Endothelial cell of umbilical vein (primary cell): Measurements from ENCODE around the gene NTN1. TPM values are rescaled to one million over a fixed set of nuclear protein-coding genes. Genes with fewer than 3 reads are reported as not detected.

Source experiments
- BruUV-seq: library from RNA; stranded (reverse); fragments of 400-500 nt; replicated peaks from 2 replicates; lab custom pipeline; 2021; lab: Mats Ljungman, UMichigan
- CTCF ChIA-PET: fragments of 300-600, 350-600 bp; sonication (Branson Sonifier 250); formaldehyde crosslinking; loops from one replicate; lab custom pipeline; 2021; ENCODE audit warnings: antibody characterized with exemption, inconsistent platforms; lab: Charles Lee
- POLR2A ChIA-PET: fragments of 300-600, 350-600 bp; sonication (Branson Sonifier 250); formaldehyde crosslinking; loops from one replicate; lab custom pipeline; 2021; ENCODE audit warnings: antibody characterized with exemption, inconsistent platforms; lab: Charles Lee
- DNase-seq: peaks from one replicate; pipeline ENCODE4 v3.0.0-alpha.2; 2011; ENCODE audit warnings: low read depth, low spot score
- FAIRE-seq: peaks from 2 replicates; lab custom pipeline; 2011; peaks lifted over from hg19 to GRCh38; lab: Jason Lieb, UNC
- H2AFZ ChIP-seq: 2 replicates; pipeline ENCODE4 v1.6.0; 2012; ENCODE audit warnings: low read depth, low read length, control low read depth, inconsistent platforms
- H3K27ac ChIP-seq: 2 replicates; pipeline ENCODE4 v1.5.1; 2011; ENCODE audit warnings: low read depth, mild to moderate bottlenecking, control low read depth, low read length, moderate library complexity; ENCODE audit not compliant: insufficient read depth
- H3K27me3 ChIP-seq, 2 experiments: 2 replicates each; pipeline versions ENCODE4 v1.6.0 to v1.6.1; 2011; ENCODE audit warnings: low read length in 2 of 2, mixed read lengths in 1 of 2; ENCODE audit not compliant: control insufficient read depth in 2 of 2, insufficient read depth in 2 of 2
- H3K36me3 ChIP-seq, 2 experiments: 2 replicates in 1 of 2; 3 replicates in 1 of 2; pipeline ENCODE4 v1.5.1; 2011; ENCODE audit warnings: low read length in 2 of 2, mild to moderate bottlenecking in 1 of 2, moderate library complexity in 1 of 2; ENCODE audit not compliant: control insufficient read depth in 2 of 2, insufficient read depth in 2 of 2; ENCODE audit errors: extremely low read depth in 1 of 2
- H3K4me1 ChIP-seq: 3 replicates; pipeline ENCODE4 v1.5.1; 2011; ENCODE audit warnings: mild to moderate bottlenecking, low read length; ENCODE audit not compliant: control insufficient read depth, insufficient read depth; ENCODE audit errors: extremely low read depth
- H3K4me2 ChIP-seq: 2 replicates; pipeline ENCODE4 v1.6.1; 2011; ENCODE audit warnings: low read length, control low read depth, mixed read lengths; ENCODE audit not compliant: insufficient read depth
- H3K4me3 ChIP-seq, 3 experiments: fragments of 200-600 bp in 1 of 3; sonication (generic), shearing (Covaris generic) in 1 of 3; replicated peaks in 1 of 3; 2 replicates each; pipeline ENCODE4 v1.5.1; 2011 to 2016; ENCODE audit warnings: control low read depth in 3 of 3, low read length in 3 of 3, mild to moderate bottlenecking in 2 of 3, inconsistent platforms in 1 of 3, low read depth in 1 of 3, moderate library complexity in 1 of 3; ENCODE audit not compliant: insufficient read depth in 1 of 3
- H3K79me2 ChIP-seq: 2 replicates; pipeline ENCODE4 v1.6.0; 2012; ENCODE audit warnings: low read length, inconsistent platforms; ENCODE audit not compliant: control insufficient read depth, insufficient read depth
- H3K9ac ChIP-seq: replicated peaks from 2 replicates; pipeline ENCODE3; 2011; ENCODE audit warnings: low read length, control low read depth; ENCODE audit not compliant: insufficient read depth; ENCODE audit errors: extremely low read depth
- H3K9me1 ChIP-seq: replicated peaks from 3 replicates; pipeline ENCODE4 v1.6.0; 2011; ENCODE audit warnings: mild to moderate bottlenecking, low read length; ENCODE audit not compliant: control insufficient read depth, insufficient read depth; ENCODE audit errors: extremely low read depth
- H3K9me3 ChIP-seq: replicated peaks from 2 replicates; pipeline ENCODE4 v1.5.1; 2012; ENCODE audit warnings: low read length, inconsistent platforms; ENCODE audit not compliant: control insufficient read depth, insufficient read depth
- H4K20me1 ChIP-seq: replicated peaks from 2 replicates; pipeline ENCODE3; 2011; ENCODE audit warnings: mild to moderate bottlenecking, low read length; ENCODE audit not compliant: control insufficient read depth, insufficient read depth; ENCODE audit errors: extremely low read depth
- EZH2 ChIP-seq: IDR thresholded peaks from 2 replicates; pipeline ENCODE4 v1.6.1; 2012; ENCODE audit warnings: borderline replicate concordance, low read depth, mild to moderate bottlenecking, moderate library complexity, low read length, inconsistent platforms; ENCODE audit not compliant: severe bottlenecking
- FOS ChIP-seq: IDR thresholded peaks from 2 replicates; pipeline ENCODE4 v1.6.1; 2011; ENCODE audit warnings: mild to moderate bottlenecking, low read length, moderate library complexity, borderline replicate concordance; ENCODE audit not compliant: insufficient read depth
- GATA2 ChIP-seq: IDR thresholded peaks from 2 replicates; pipeline ENCODE4 v1.7.0; 2011; ENCODE audit warnings: low read depth, mild to moderate bottlenecking, moderate library complexity, mixed read lengths, low read length; ENCODE audit not compliant: insufficient read length, insufficient read depth
- JUN ChIP-seq: IDR thresholded peaks from 2 replicates; pipeline ENCODE4 v1.6.1; 2011; ENCODE audit warnings: borderline replicate concordance, low read depth; ENCODE audit not compliant: insufficient read length, insufficient read depth
- MYC ChIP-seq: IDR thresholded peaks from one replicate; pipeline ENCODE4 v1.6.1; 2011; ENCODE audit warnings: mild to moderate bottlenecking, low read depth, low read length
- POLR2A ChIP-seq: IDR thresholded peaks from 2 replicates; pipeline ENCODE4 v1.6.1; 2012; ENCODE audit warnings: low read depth, mild to moderate bottlenecking, control low read depth, low read length
- POLR2AphosphoS5 ChIP-seq: IDR thresholded peaks from 2 replicates; pipeline ENCODE4 v1.6.1; 2012; ENCODE audit warnings: low read depth, mild to moderate bottlenecking, control low read depth, low read length, moderate library complexity; ENCODE audit not compliant: insufficient read depth
- dilution Hi-C: fragments of 300-500 bp; cut with MboI; formaldehyde crosslinking; loops from one replicate; pipeline ENCODE4 v1.15.0; 2019; ENCODE audit warnings: low sequenced_read_pairs; ENCODE audit not compliant: extremely low pct_ligation_motif_present
- intact Hi-C: fragments of 100-400 bp; cut with micrococcal nuclease; formaldehyde crosslinking; loops from one replicate; pipeline ENCODE4 v1.10.0; 2022
- polyA plus RNA-seq, 4 experiments: library from polyadenylated mRNA; depleted of rRNA in 3 of 4; stranded (reverse) in 3 of 4; unstranded in 1 of 4; fragments of >200 nt; gene quantifications; 2 replicates each; pipeline versions ENCODE4 v1.2.1 to v1.2.3, GENCODE V29; 2011 to 2012; ENCODE audit warnings: missing spikeins in 1 of 4
- total RNA-seq: library from RNA; stranded (reverse); gene quantifications from 2 replicates; pipeline ENCODE4 v1.2.3, GENCODE V29; 2021
- TF ChIP-seq, protein P1 (sequence below): IDR thresholded peaks from 2 replicates; pipeline ENCODE4 v1.6.1; 2011; ENCODE audit not compliant: insufficient read depth, insufficient read length
- TF ChIP-seq, protein P2 (sequence below), 2 donors: IDR thresholded peaks; 1 replicate in 1 of 2; 2 replicates in 1 of 2; pipeline ENCODE4 v1.5.1; 2011; ENCODE audit warnings: low read length in 2 of 2, mild to moderate bottlenecking in 2 of 2, moderate library complexity in 2 of 2, control low read depth in 1 of 2, inconsistent platforms in 1 of 2, low read depth in 1 of 2; ENCODE audit not compliant: insufficient read depth in 1 of 2; ENCODE audit errors: extremely low read depth in 1 of 2

The NTN1 gene
- total and polyA plus RNA-seq, 2 donors (not counting 3 experiments of a cell fraction or from before 2014, with no cell fraction given): 0.10 to 0.18 TPM

DNA sequence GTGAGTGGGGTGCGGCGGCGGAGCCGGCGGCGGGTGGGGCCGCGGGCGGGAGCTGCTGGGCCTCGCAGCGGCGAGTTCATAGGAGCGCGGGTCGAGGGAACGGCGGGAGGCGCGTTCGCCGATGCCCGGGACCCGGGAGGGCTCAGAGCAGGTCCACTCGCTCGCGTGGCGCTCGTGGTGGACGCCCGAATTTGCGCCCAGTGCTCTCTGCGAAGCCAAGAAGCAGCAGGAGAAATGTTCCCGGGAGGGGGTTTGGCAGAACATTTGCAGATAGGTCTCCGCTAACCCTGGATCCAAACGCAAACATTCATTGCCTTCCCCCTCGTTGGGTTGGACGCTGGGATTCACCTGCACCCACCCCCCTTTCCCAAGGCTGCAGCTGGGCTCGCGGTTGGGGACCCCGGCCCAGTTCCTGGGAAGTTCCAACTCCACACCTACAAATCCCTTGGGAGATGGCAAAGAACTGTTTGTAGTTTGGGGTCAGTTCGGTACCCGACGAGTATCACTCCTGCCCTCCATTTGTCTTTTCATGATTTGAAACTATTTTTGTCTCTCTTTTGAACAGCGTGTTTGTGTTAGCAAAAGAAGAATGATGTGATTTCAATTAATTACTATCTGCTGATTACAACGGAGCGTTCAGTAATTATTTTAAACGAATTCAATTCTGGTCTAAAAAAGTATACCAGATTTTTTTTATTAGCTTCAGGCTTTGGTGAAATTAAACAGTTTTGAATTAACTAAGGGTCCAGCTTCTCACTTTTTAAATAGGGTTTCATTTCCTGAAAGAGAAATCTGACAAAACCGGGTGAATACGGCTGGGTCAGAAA lies 2.3 kb downstream of the NTN1 start:
- intact Hi-C loops (no loop called here), dilution Hi-C loops (no loop called here)
- Histone ChIP-seq H3K9ac (no peak overlapping the region), H3K9me3 (no peaks in the 10 kb centered on the region), H3K4me1 (peaks cover 2% of the 10 kb centered on the region), H3K4me2 (no peak overlapping the region), H4K20me1 (no peaks in the 10 kb centered on the region), H3K9me1 (no peaks in the 10 kb centered on the region), H3K27ac (no peak overlapping the region), H2AFZ (no peak overlapping the region), H3K27me3 (peaks cover 24 to 54% of the 10 kb centered on the region in 2 experiments), H3K36me3 (no peaks in the 10 kb centered on the region), H3K4me3 (no peak overlapping the region), H3K79me2 (no peaks in the 10 kb centered on the region)
- ChIA-PET CTCF (no interaction called here), POLR2A (no interaction called here)
- DNase-seq: no peak
- no peak for TF ChIP-seq GATA2
- TF ChIP-seq POLR2A: no peak
- TF ChIP-seq EZH2: no peak
- TF ChIP-seq FOS: no peak
- no peak for TF ChIP-seq MYC
- no TSS peak for BruUV-seq
- FAIRE-seq: no peak

DNA sequence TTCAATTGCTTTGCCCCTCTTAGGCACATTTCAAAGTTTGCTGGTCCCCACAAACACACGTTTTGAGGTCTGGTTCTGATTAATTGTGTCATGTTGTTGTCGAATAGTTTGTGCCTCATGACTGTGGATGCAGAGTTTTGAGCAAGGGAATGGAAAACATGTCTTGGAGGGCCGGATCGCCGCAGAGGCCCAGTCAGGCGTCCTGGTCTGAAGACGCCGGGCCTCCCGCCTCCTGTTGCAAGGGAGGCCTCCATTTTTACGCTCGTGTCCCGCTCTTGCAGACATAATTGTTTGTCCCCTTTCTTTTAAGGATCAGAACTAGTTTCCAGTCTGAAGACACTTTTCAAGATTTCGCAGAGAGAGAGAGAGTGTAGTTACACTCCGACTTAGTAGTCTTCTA lies 3.2 kb downstream of the NTN1 start:
- DNase-seq: no peak
- ChIA-PET POLR2A (no interaction called here), CTCF (no interaction called here)
- no peaks in the 10 kb centered on the region for H3K79me2 ChIP-seq
- FAIRE-seq: no peak
- peaks cover 24 to 46% of the 10 kb centered on the region in 2 experiments for H3K27me3 ChIP-seq
- TF ChIP-seq EZH2: no peak
- no peak for TF ChIP-seq POLR2AphosphoS5
- no peak for TF ChIP-seq GATA2
- TF ChIP-seq, protein P1, sequence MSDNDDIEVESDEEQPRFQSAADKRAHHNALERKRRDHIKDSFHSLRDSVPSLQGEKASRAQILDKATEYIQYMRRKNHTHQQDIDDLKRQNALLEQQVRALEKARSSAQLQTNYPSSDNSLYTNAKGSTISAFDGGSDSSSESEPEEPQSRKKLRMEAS: no peak
- no peak for TF ChIP-seq MYC
- no peak for TF ChIP-seq JUN
- TF ChIP-seq POLR2A: no peak
- TF ChIP-seq, protein P2, sequence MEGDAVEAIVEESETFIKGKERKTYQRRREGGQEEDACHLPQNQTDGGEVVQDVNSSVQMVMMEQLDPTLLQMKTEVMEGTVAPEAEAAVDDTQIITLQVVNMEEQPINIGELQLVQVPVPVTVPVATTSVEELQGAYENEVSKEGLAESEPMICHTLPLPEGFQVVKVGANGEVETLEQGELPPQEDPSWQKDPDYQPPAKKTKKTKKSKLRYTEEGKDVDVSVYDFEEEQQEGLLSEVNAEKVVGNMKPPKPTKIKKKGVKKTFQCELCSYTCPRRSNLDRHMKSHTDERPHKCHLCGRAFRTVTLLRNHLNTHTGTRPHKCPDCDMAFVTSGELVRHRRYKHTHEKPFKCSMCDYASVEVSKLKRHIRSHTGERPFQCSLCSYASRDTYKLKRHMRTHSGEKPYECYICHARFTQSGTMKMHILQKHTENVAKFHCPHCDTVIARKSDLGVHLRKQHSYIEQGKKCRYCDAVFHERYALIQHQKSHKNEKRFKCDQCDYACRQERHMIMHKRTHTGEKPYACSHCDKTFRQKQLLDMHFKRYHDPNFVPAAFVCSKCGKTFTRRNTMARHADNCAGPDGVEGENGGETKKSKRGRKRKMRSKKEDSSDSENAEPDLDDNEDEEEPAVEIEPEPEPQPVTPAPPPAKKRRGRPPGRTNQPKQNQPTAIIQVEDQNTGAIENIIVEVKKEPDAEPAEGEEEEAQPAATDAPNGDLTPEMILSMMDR (IDR thresholded peaks at IDR 0.05; ENCODE audit: extremely low read depth in 1 of 2, insufficient read depth in 1 of 2, low read depth in 1 of 2, low read length in 2 of 2): no peak
- TF ChIP-seq FOS: no peak
- no peaks in the 10 kb centered on the region for H3K9me1 ChIP-seq
- H3K9ac ChIP-seq: no peak overlapping the region
- H3K27ac ChIP-seq: no peak overlapping the region
- no peaks in the 10 kb centered on the region for H3K9me3 ChIP-seq
- intact Hi-C loops: no loop called here
- H3K4me2 ChIP-seq: no peak overlapping the region
- peaks cover 2% of the 10 kb centered on the region for H3K4me1 ChIP-seq
- H2AFZ ChIP-seq: no peak overlapping the region
- no peaks in the 10 kb centered on the region for H3K36me3 ChIP-seq
- no peaks in the 10 kb centered on the region for H4K20me1 ChIP-seq
- no TSS peak for BruUV-seq
- H3K4me3 ChIP-seq: no peak overlapping the region
- dilution Hi-C loops: no loop called here
